CD4-positive, alpha-beta memory T cell (primary cell): ENCODE data around the gene PDE8A. TPM values are rescaled to one million over a fixed set of nuclear protein-coding genes. Genes with fewer than 3 reads are reported as not detected.
A peak's percentile ranks its signal among the peaks of the same experiment; 100 is the strongest.

Experiments
- CTCF ChIA-PET: fragments of 350-600 bp; sonication (Branson Sonifier 250); formaldehyde crosslinking; loops from one replicate; lab custom pipeline; 2021; ENCODE audit warnings: inconsistent platforms; ENCODE audit not compliant: partially characterized antibody; lab: Charles Lee
- POLR2A ChIA-PET: fragments of 350-600 bp; sonication (Branson Sonifier 250); formaldehyde crosslinking; loops from one replicate; lab custom pipeline; 2021; ENCODE audit not compliant: partially characterized antibody; lab: Charles Lee
- DNase-seq, 5 donors: peaks; one replicate each; pipeline versions ENCODE4 v3.0.0 to v3.0.0-alpha.2; 2020 to 2022; ENCODE audit warnings: mixed read lengths in 1 of 5
- H3K27ac ChIP-seq: one replicate; pipeline ENCODE4 v1.7.0; 2013; ENCODE audit warnings: low read depth, low read length
- H3K27me3 ChIP-seq: 2 replicates; pipeline ENCODE4 v1.7.0; 2013; ENCODE audit warnings: mild to moderate bottlenecking, low read length, moderate library complexity; ENCODE audit not compliant: insufficient read depth
- H3K36me3 ChIP-seq: 2 replicates; pipeline ENCODE4 v1.7.0; 2013; ENCODE audit warnings: mild to moderate bottlenecking, low read length, moderate library complexity; ENCODE audit not compliant: insufficient read depth
- H3K4me1 ChIP-seq: 2 replicates; pipeline ENCODE4 v1.7.0; 2013; ENCODE audit warnings: mild to moderate bottlenecking, low read length, moderate library complexity; ENCODE audit not compliant: insufficient read depth
- H3K4me3 ChIP-seq, 2 donors: one replicate each; pipeline ENCODE4 v1.7.0; 2013; ENCODE audit warnings: low read length in 2 of 2, mild to moderate bottlenecking in 1 of 2
- H3K9me3 ChIP-seq, 2 donors: one replicate each; pipeline ENCODE4 v1.7.0; 2013; ENCODE audit warnings: low read length in 2 of 2, control low read depth in 1 of 2; ENCODE audit not compliant: control insufficient read depth in 1 of 2
- H3K27ac Mint-ChIP-seq, 7 donors: one replicate each; pipeline ENCODE4 v1.8.0; 2020 to 2021; ENCODE audit warnings: mixed read lengths in 7 of 7, mild to moderate bottlenecking in 6 of 7, inconsistent platforms in 3 of 7, moderate library complexity in 3 of 7
- H3K27me3 Mint-ChIP-seq, 2 donors: one replicate each; pipeline ENCODE4 v1.8.0; 2020 to 2021; ENCODE audit warnings: mixed read lengths in 2 of 2
- H3K36me3 Mint-ChIP-seq, 2 donors: one replicate each; pipeline ENCODE4 v1.8.0; 2020 to 2021; ENCODE audit warnings: mixed read lengths in 2 of 2, inconsistent platforms in 1 of 2, mild to moderate bottlenecking in 1 of 2
- H3K4me1 Mint-ChIP-seq, 4 donors: one replicate each; pipeline ENCODE4 v1.8.0; 2020 to 2021; ENCODE audit warnings: mixed read lengths in 4 of 4, mild to moderate bottlenecking in 1 of 4
- H3K4me3 Mint-ChIP-seq, 8 donors: one replicate each; pipeline ENCODE4 v1.8.0; 2020 to 2021; ENCODE audit warnings: mixed read lengths in 8 of 8, mild to moderate bottlenecking in 7 of 8, moderate library complexity in 6 of 8, inconsistent platforms in 3 of 8
- H3K9me3 Mint-ChIP-seq, 8 donors: one replicate each; pipeline ENCODE4 v1.8.0; 2020 to 2021; ENCODE audit warnings: mixed read lengths in 8 of 8, mild to moderate bottlenecking in 5 of 8, inconsistent platforms in 3 of 8, moderate library complexity in 1 of 8
- intact Hi-C: fragments of 100-400 bp; cut with micrococcal nuclease; formaldehyde crosslinking; loops from one replicate; pipeline ENCODE4 v1.15.1; 2023
- polyA plus RNA-seq, 2 donors: library from polyadenylated mRNA; unstranded; fragments of 300-500 nt; fragmentation: Illumina TruSeq; gene quantifications; one replicate each; pipeline ENCODE4 v1.2.3, GENCODE V29; 2021
- total RNA-seq, 2 experiments: library from RNA; stranded (reverse); gene quantifications; one replicate each; pipeline ENCODE4 v1.2.3, GENCODE V29; 2021

The PDE8A gene
- total and polyA plus RNA-seq, 4 experiments from 2014 or later: 1.9 to 41.3 (median 22.4) TPM

- H3K9me3 Mint-ChIP-seq: peaks cover 0 to 6% (median 0%) of the 10 kb centered on the region in 8 donors
- peaks cover 7% of the 10 kb centered on the region for H3K4me1 ChIP-seq
- no peaks in the 10 kb centered on the region for H3K27me3 ChIP-seq
- intact Hi-C loops: no loop called here
- H3K9me3 ChIP-seq: no peaks in the 10 kb centered on the region
- DNase-seq: no peak
- no peaks in the 10 kb centered on the region for H3K36me3 ChIP-seq
- H3K4me3 ChIP-seq: no peak overlapping the region
- H3K27ac ChIP-seq: no peak overlapping the region
- H3K36me3 Mint-ChIP-seq: peaks cover 3 to 4% of the 10 kb centered on the region in 2 donors
- no peaks in the 10 kb centered on the region for H3K27me3 Mint-ChIP-seq
- peak overlapping the region in 1 of 7 donors; percentile 62 for H3K27ac Mint-ChIP-seq
- ChIA-PET POLR2A (no interaction called here), CTCF (no interaction called here)
- peaks cover 7 to 47% (median 33%) of the 10 kb centered on the region in 4 donors for H3K4me1 Mint-ChIP-seq
- no peak overlapping the region for H3K4me3 Mint-ChIP-seq
These were observed 33.3 kb downstream of the PDE8A start for GRCh38 chr15:85014932-85015331.

GRCh38 chr15:85016275-85016674, 34.6 kb downstream of the PDE8A start:
- Mint-ChIP-seq H3K27ac (peak overlapping the region in 1 of 7 donors; percentile 32), H3K27me3 (no peaks in the 10 kb centered on the region), H3K36me3 (no peaks in the 10 kb centered on the region), H3K4me3 (no peak overlapping the region), H3K4me1 (peaks cover 5 to 40% (median 27%) of the 10 kb centered on the region in 4 donors), H3K9me3 (peaks cover 0 to 2% (median 0%) of the 10 kb centered on the region in 8 donors)
- no peak overlapping the region for H3K4me3 ChIP-seq
- no peaks in the 10 kb centered on the region for H3K4me1 ChIP-seq
- CTCF ChIA-PET: interaction anchor here (1.1 kb wide), 1 partner anchor 27 kb away, joined by 3 read pairs; no protein-coding TSS in a partner anchor
- DNase-seq: no peak
- POLR2A ChIA-PET: no interaction called here
- no peak overlapping the region for H3K27ac ChIP-seq
- H3K36me3 ChIP-seq: no peaks in the 10 kb centered on the region
- intact Hi-C loops: no loop called here
- H3K9me3 ChIP-seq: no peaks in the 10 kb centered on the region
- no peaks in the 10 kb centered on the region for H3K27me3 ChIP-seq

- Mint-ChIP-seq H3K27ac (no peak overlapping the region), H3K27me3 (no peaks in the 10 kb centered on the region), H3K4me3 (no peak overlapping the region), H3K36me3 (peaks cover 0 to 1% of the 10 kb centered on the region in 2 donors), H3K4me1 (peaks cover 27 to 61% (median 46%) of the 10 kb centered on the region in 4 donors), H3K9me3 (no peaks in the 10 kb centered on the region)
- intact Hi-C loops: no loop called here
- no peaks in the 10 kb centered on the region for H3K9me3 ChIP-seq
- peaks cover 18% of the 10 kb centered on the region for H3K4me1 ChIP-seq
- ChIA-PET CTCF (no interaction called here), POLR2A (interaction anchor here (1.5 kb wide), 1 partner anchor 11 kb away, joined by 4 read pairs; no protein-coding TSS in a partner anchor)
- no peaks in the 10 kb centered on the region for H3K27me3 ChIP-seq
- DNase-seq: no peak
- H3K36me3 ChIP-seq: no peaks in the 10 kb centered on the region
- no peak overlapping the region for H3K27ac ChIP-seq
- no peak overlapping the region for H3K4me3 ChIP-seq
These were observed 38.3 kb downstream of the PDE8A start for GRCh38 chr15:85019815-85020590.

GRCh38 chr15:85021409-85021808, 39.8 kb downstream of the PDE8A start:
- Histone ChIP-seq H3K9me3 (no peaks in the 10 kb centered on the region), H3K27me3 (no peaks in the 10 kb centered on the region), H3K27ac (no peak overlapping the region), H3K4me3 (no peak overlapping the region), H3K4me1 (peaks cover 32% of the 10 kb centered on the region), H3K36me3 (no peaks in the 10 kb centered on the region)
- POLR2A ChIA-PET: interaction anchor here (0.7 to 1.5 kb wide), 2 partner anchors 9 to 10 kb away, joined by 3 to 4 read pairs; no protein-coding TSS in a partner anchor
- H3K4me1 Mint-ChIP-seq: peaks cover 31 to 67% (median 49%) of the 10 kb centered on the region in 4 donors
- H3K9me3 Mint-ChIP-seq: no peaks in the 10 kb centered on the region
- no peak overlapping the region for H3K27ac Mint-ChIP-seq
- CTCF ChIA-PET: interaction anchor here (1.0 kb wide), 1 partner anchor 10 kb away, joined by 6 read pairs; no protein-coding TSS in a partner anchor
- H3K36me3 Mint-ChIP-seq: peaks cover 0 to 1% of the 10 kb centered on the region in 2 donors
- intact Hi-C loops: no loop called here
- H3K4me3 Mint-ChIP-seq: no peak overlapping the region
- DNase-seq: no peak
- no peaks in the 10 kb centered on the region for H3K27me3 Mint-ChIP-seq

- POLR2A ChIA-PET: no interaction called here
- Mint-ChIP-seq H3K27me3 (no peaks in the 10 kb centered on the region), H3K27ac (peak overlapping the region in 1 of 7 donors; percentile 5), H3K36me3 (peaks cover 0 to 1% of the 10 kb centered on the region in 2 donors), H3K4me3 (no peak overlapping the region), H3K4me1 (peaks cover 39 to 78% (median 56%) of the 10 kb centered on the region in 4 donors), H3K9me3 (no peaks in the 10 kb centered on the region)
- no peak for DNase-seq
- intact Hi-C loops: no loop called here
- no peak overlapping the region for H3K27ac ChIP-seq
- H3K27me3 ChIP-seq: no peaks in the 10 kb centered on the region
- no peaks in the 10 kb centered on the region for H3K9me3 ChIP-seq
- no peaks in the 10 kb centered on the region for H3K36me3 ChIP-seq
- CTCF ChIA-PET: interaction anchor here (1.1 kb wide), 1 partner anchor 22 kb away, joined by 3 read pairs; no protein-coding TSS in a partner anchor
- H3K4me3 ChIP-seq: no peak overlapping the region
- peaks cover 37% of the 10 kb centered on the region for H3K4me1 ChIP-seq
These were observed 41.3 kb downstream of the PDE8A start for GRCh38 chr15:85022860-85023403.

GRCh38 chr15:85024003-85024402, 42.3 kb downstream of the PDE8A start:
- H3K27me3 Mint-ChIP-seq: no peaks in the 10 kb centered on the region
- Histone ChIP-seq H3K4me3 (no peak overlapping the region), H3K4me1 (peaks cover 37% of the 10 kb centered on the region), H3K9me3 (no peaks in the 10 kb centered on the region), H3K36me3 (no peaks in the 10 kb centered on the region), H3K27me3 (no peaks in the 10 kb centered on the region), H3K27ac (no peak overlapping the region)
- intact Hi-C loops: no loop called here
- H3K36me3 Mint-ChIP-seq: peaks cover 0 to 1% of the 10 kb centered on the region in 2 donors
- H3K4me3 Mint-ChIP-seq: peak overlapping the region in 1 of 8 donors; percentile 57
- peaks cover 41 to 77% (median 55%) of the 10 kb centered on the region in 4 donors for H3K4me1 Mint-ChIP-seq
- CTCF ChIA-PET: interaction anchor here (1.1 kb wide), 1 partner anchor 21 kb away, joined by 3 read pairs; no protein-coding TSS in a partner anchor
- POLR2A ChIA-PET: no interaction called here
- H3K27ac Mint-ChIP-seq: peak overlapping the region in 3 of 7 donors; percentile 3 to 32 (median 5)
- DNase-seq: no peak
- H3K9me3 Mint-ChIP-seq: no peaks in the 10 kb centered on the region
